Aorta (tissue), 5 donors: ENCODE data around the gene LANCL1. TPM values are rescaled to one million over a fixed set of nuclear protein-coding genes. Genes with fewer than 3 reads are reported as not detected.

Source experiments
- ATAC-seq: fragments of 200-7000 bp; cut with Tn5 transposase; one replicate; pipeline ENCODE4 v1.9.1; 2022; ENCODE audit warnings: moderate library complexity; ENCODE audit not compliant: low FRiP score
- DNase-seq, 2 donors: peaks; one replicate each; pipeline ENCODE4 v3.0.0-alpha.2; 2020
- H3K27ac ChIP-seq, 2 donors: one replicate each; pipeline ENCODE4 v1.5.1; 2013; ENCODE audit warnings: low read length in 2 of 2, mild to moderate bottlenecking in 2 of 2, moderate library complexity in 2 of 2, control low read depth in 1 of 2, inconsistent platforms in 1 of 2, low read depth in 1 of 2
- H3K27me3 ChIP-seq, 2 donors: one replicate each; pipeline ENCODE4 v1.6.1; 2013; ENCODE audit warnings: control low read depth in 1 of 2, low read length in 1 of 2, mild to moderate bottlenecking in 1 of 2, moderate library complexity in 1 of 2; ENCODE audit not compliant: insufficient read depth in 2 of 2, control insufficient read depth in 1 of 2
- H3K36me3 ChIP-seq, 2 donors: one replicate each; pipeline ENCODE4 v1.6.1; 2013; ENCODE audit warnings: control low read depth in 1 of 2, low read length in 1 of 2, mild to moderate bottlenecking in 1 of 2; ENCODE audit not compliant: insufficient read depth in 2 of 2, control insufficient read depth in 1 of 2
- H3K4me1 ChIP-seq, 2 donors: one replicate each; pipeline ENCODE4 v1.6.1; 2013; ENCODE audit warnings: low read length in 2 of 2, control low read depth in 1 of 2, mild to moderate bottlenecking in 1 of 2, moderate library complexity in 1 of 2; ENCODE audit not compliant: insufficient read depth in 2 of 2, control insufficient read depth in 1 of 2
- H3K4me3 ChIP-seq, 2 donors: one replicate each; pipeline ENCODE4 v1.5.1; 2013; ENCODE audit warnings: low read length in 2 of 2, control low read depth in 1 of 2, mild to moderate bottlenecking in 1 of 2
- H3K9me3 ChIP-seq: one replicate; pipeline ENCODE4 v1.6.1; 2013; ENCODE audit warnings: mild to moderate bottlenecking, low read length; ENCODE audit not compliant: control insufficient read depth
- WGBS, 2 donors: extraction: QIAGEN DNeasy Blood & Tissue Kit; methylation state at CpG; one replicate each; pipeline ENCODE4 v1.1.7; 2013; 5-methylcytosine and 5-hydroxymethylcytosine counted together
- intact Hi-C, 2 donors: fragments of 100-400 bp; cut with DNase I; formaldehyde crosslinking; loops; one replicate each; pipeline versions ENCODE4 v1.14.2 to v1.15.0; 2022
- polyA plus RNA-seq, 2 donors: library from polyadenylated mRNA; stranded (reverse); fragments of 200-250 nt; gene quantifications; one replicate each; pipeline ENCODE4 v1.2.3, GENCODE V29; 2013
- total RNA-seq, 2 donors: library from RNA; stranded (reverse); fragmentation: NEBNext Ultra II Directional; extraction: Animal tissue kit (Norgen Biotek cat#: 25700); gene quantifications; one replicate each; pipeline ENCODE4 v1.2.1, GENCODE V29; 2021
- donor health status: healthy with polysubstance abuse.
- donor health status: Bipolar disorder and iron deficiency.
- donor health status: DM: no; HTN: no; CAD: no.
- donor health status: DM: no; HTN: no; CAD: no.
- donor health status: DM: yes; HTN: yes; CAD: no.

The LANCL1 gene
- total and polyA plus RNA-seq, 4 donors: 16.4 to 39.3 (median 28.9) TPM

DNA sequence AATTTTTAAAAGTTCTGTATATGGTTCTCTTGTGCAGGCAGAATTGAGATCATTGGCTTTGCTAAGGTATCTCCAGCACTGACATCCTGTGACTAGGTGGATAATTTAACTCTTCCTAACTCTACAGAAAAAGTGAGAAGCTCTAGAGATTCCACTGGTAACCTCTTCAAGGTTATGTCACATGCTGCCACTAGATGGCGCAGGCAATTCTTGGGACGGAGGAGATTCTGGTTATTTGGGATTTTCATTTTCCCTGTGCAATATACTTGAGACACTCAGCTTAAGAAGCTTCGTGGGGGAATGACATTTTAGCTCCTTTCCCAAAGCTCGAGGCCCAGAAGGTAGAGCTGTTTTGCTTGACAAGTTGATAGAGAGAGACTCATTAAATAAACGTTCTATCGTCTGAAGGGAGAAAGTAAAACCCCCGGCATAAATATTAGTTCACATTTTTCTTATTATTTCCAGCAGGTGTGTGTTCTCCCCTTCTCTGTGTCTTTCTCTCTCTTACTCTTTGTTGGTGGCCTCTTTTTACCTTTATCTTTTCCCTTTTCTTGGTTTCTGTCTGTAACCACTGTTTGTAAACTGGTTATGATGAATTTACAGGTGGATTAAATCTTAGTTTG lies 26.6 kb upstream of the LANCL1 start:
- Histone ChIP-seq H3K4me1 (no peaks in the 10 kb centered on the region), H3K36me3 (no peaks in the 10 kb centered on the region), H3K9me3 (peaks cover 6% of the 10 kb centered on the region), H3K27me3 (no peaks in the 10 kb centered on the region), H3K27ac (no peak overlapping the region), H3K4me3 (peak overlapping the region; percentile 31 to 45)
- peak in 1 of 2 donors; percentile 54 for DNase-seq
- intact Hi-C loops: no loop called here
- peak; percentile 69 for ATAC-seq
- 13 to 14% methylated on average over 7 of the region's 7 CpGs for WGBS, 2 donors

DNA sequence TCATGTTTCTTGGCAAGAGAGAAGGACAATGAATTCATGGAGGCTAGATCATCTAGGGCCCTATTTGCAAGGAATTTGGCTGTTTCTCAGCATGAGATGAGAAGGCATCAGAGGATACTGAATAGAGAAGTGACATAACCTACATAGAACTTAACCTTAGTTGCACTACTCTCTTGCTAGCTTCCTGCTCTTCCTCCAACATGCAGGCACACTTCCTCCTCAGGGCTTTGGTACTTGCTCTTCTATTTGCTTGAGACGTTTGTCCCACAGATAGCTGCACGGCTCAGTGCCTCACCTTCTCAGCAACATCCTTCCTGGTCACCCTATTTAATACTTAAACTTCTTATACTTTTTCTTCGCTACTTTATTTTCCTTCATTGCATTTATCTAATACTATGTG lies 20.0 kb upstream of the LANCL1 start:
- intact Hi-C loops: no loop called here

DNA sequence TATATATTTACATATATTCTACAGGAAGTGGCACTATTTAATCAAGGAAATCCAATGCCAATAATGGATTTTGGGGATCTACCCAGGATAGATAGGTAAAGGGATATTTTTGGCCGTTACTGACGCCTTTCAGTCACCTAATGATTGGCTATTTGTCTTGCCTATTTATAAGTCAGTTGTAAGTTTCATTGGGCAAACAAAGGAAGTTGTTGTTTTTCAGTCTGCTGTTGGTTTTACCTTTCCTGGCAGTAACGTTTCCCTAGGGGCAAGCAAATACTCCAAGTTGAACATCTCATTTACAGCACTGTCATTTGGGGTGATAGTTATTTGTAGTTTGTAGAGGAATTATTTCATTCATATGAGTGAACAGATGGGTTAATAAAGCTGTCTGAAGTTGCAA lies 17.0 kb upstream of the LANCL1 start:
- Histone ChIP-seq H3K36me3 (no peaks in the 10 kb centered on the region), H3K27me3 (no peaks in the 10 kb centered on the region), H3K4me1 (no peaks in the 10 kb centered on the region), H3K27ac (no peak overlapping the region), H3K4me3 (no peak overlapping the region), H3K9me3 (no peaks in the 10 kb centered on the region)
- ATAC-seq (no peak), DNase-seq (no peak)
- 74 to 78% methylated on average over 3 of the region's 3 CpGs for WGBS, 2 donors
- intact Hi-C loops: no loop called here

More for the DNA sequence above, 20.0 kb upstream of the LANCL1 start:
- no peaks in the 10 kb centered on the region for H3K27me3 ChIP-seq
- H3K9me3 ChIP-seq: peaks cover 5% of the 10 kb centered on the region
- no peak for DNase-seq
- WGBS, 2 donors: 72 to 78% methylated on average over 3 of the region's 3 CpGs
- H3K4me3 ChIP-seq: no peak overlapping the region
- ATAC-seq: no peak
- H3K4me1 ChIP-seq: no peaks in the 10 kb centered on the region
- no peaks in the 10 kb centered on the region for H3K36me3 ChIP-seq
- H3K27ac ChIP-seq: no peak overlapping the region

DNA sequence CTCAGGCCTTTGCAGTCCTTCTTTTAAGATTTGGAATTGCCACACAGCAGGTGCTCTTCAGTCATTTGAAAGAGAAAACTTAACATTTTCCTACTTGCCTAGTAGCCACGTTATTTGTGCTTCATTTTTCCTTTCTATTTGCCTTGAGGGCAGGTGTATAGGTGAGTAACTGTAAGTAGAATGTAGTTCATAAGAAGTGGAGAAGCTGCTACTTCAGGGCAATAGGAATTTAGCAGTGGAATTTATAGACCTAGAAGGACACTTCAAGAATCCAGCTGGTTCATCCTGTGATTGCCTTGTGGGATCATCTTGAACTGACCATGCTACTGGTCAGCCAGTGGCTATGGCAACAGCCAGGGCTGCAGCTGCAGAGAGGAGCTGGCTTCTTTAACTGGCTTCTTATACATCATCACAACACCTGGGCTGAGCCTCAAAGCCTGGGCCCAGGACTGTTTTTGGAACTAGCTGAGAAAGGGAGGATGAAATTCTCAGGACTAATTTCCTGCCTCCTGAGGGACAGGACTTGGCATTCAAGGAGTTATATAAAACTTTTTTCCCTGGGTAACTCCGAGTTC lies 5.1 kb upstream of the LANCL1 start:
- intact Hi-C loops: no loop called here
- DNase-seq (no peak), ATAC-seq (no peak)
- peaks cover 2% of the 10 kb centered on the region for H3K9me3 ChIP-seq
- WGBS, 2 donors: 35 to 42% methylated on average over 2 of the region's 2 CpGs
- H3K27me3 ChIP-seq: no peaks in the 10 kb centered on the region
- no peak overlapping the region for H3K27ac ChIP-seq
- no peaks in the 10 kb centered on the region for H3K36me3 ChIP-seq
- H3K4me1 ChIP-seq: no peaks in the 10 kb centered on the region
- H3K4me3 ChIP-seq: no peak overlapping the region

DNA sequence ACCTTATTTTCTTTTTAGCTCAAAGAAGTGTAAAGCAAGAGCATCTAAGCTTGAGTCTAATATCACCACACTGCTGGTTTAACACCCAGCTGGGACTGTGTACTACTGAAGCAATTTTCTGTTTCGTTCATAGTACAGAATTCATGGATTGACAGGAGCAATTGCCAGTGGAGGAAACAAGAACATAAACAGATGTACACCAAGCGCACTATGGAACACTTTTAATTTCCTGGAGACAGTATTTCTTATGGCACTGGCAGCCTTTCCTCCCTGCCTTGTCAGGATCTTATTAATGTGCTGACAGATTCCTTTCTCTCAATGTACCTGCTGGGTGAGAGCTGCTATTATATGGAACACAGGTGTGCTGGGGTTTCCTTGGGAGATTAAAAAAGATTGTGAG lies 4.2 kb upstream of the LANCL1 start:
- ATAC-seq: no peak
- no peak for DNase-seq
- Histone ChIP-seq H3K27ac (no peak overlapping the region), H3K27me3 (no peaks in the 10 kb centered on the region), H3K4me1 (no peaks in the 10 kb centered on the region), H3K9me3 (peaks cover 2% of the 10 kb centered on the region), H3K36me3 (no peaks in the 10 kb centered on the region), H3K4me3 (no peak overlapping the region)
- 89 to 92% methylated on average over 2 of the region's 2 CpGs for WGBS, 2 donors
- intact Hi-C loops: no loop called here

DNA sequence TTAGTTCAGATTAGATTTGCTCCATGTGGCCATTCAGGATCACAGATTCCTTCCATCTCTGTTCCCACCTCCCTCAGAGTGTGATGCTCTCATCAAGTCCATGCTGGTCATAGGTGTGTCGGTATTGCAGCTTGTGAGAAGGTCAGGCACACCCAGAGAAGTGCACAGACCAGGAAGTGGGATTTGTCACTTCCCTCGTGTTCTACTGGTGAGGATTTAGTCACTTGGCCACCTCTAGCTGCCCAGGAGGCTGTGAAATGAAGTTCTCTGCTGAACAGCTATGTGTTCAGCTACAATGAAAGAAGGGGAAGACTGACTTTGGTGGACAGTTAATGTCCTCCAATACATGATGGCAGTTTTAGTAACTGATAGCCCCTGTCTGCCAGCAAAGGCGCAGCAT lies 3.5 kb upstream of the LANCL1 start:
- DNase-seq (no peak), ATAC-seq (no peak)
- no peak overlapping the region for H3K27ac ChIP-seq
- H3K27me3 ChIP-seq: no peaks in the 10 kb centered on the region
- WGBS, 2 donors: 80 to 83% methylated on average over 3 of the region's 3 CpGs
- H3K9me3 ChIP-seq: peaks cover 2% of the 10 kb centered on the region
- H3K4me1 ChIP-seq: no peaks in the 10 kb centered on the region
- H3K4me3 ChIP-seq: no peak overlapping the region
- intact Hi-C loops: no loop called here
- H3K36me3 ChIP-seq: no peaks in the 10 kb centered on the region

DNA sequence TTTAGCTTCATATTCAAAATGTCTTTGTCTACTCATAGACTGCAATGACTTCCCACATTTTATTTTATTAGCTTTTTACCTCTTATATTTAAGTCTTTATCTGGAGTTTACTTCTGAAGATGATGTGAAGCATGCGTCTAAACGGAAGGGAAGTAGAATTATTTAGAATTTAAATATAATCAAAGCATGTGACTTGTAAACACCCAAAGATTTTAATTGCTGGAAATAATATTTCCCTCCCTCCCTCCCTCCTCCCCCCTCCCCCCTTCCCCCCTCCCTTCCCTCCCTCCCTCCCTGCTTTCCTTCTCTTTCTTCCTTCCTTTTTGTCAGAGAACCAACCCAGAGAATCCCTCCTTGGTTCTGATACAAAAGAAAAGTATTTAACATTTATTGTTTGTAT lies 2.1 kb upstream of the LANCL1 start:
- intact Hi-C loops: loop anchor here (5.0 to 10.0 kb wide), 2 partner anchors 251 to 254 kb away; partner anchors contain the start of gene ACADL (in 2 of the 2)
- H3K4me3 ChIP-seq: no peak overlapping the region
- H3K27me3 ChIP-seq: no peaks in the 10 kb centered on the region
- DNase-seq: no peak
- H3K27ac ChIP-seq: no peak overlapping the region
- no peaks in the 10 kb centered on the region for H3K9me3 ChIP-seq
- H3K4me1 ChIP-seq: no peaks in the 10 kb centered on the region
- no peaks in the 10 kb centered on the region for H3K36me3 ChIP-seq
- ATAC-seq: no peak
- 95 to 99% methylated on average over 2 of the region's 2 CpGs for WGBS, 2 donors

DNA sequence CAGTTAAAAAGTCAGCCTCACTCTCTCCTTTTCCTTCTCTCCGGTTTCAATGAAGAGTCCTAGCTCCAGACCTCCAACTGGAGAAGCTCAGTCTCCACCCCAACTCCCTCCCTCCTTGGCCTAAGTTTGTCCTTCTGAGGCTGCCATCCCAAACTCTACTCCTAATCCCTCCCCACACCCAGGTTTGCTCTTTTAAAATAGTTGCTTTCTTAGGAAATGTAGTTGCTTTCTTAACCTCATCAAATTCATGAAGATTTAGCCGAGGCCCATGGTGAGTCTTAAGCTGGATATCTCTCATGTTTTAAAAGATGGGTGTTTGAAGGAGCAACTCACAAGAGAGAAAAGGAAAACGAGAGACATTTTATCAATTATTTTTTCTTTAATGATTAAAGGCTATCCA lies 937 bp upstream of the LANCL1 start:
- H3K4me3 ChIP-seq: peak overlapping the region in 1 of 2 donors; percentile 27
- 49 to 50% methylated on average over 3 of the region's 3 CpGs for WGBS, 2 donors
- no peaks in the 10 kb centered on the region for H3K9me3 ChIP-seq
- no peaks in the 10 kb centered on the region for H3K27me3 ChIP-seq
- no peaks in the 10 kb centered on the region for H3K4me1 ChIP-seq
- DNase-seq (peak in 1 of 2 donors; percentile 48), ATAC-seq (peak; percentile 68)
- no peaks in the 10 kb centered on the region for H3K36me3 ChIP-seq
- peak overlapping the region in 1 of 2 donors; percentile 14 for H3K27ac ChIP-seq
- intact Hi-C loops: loop anchor here (5.0 to 10.0 kb wide), 2 partner anchors 250 to 253 kb away; partner anchors contain the start of gene ACADL (in 2 of the 2)

DNA sequence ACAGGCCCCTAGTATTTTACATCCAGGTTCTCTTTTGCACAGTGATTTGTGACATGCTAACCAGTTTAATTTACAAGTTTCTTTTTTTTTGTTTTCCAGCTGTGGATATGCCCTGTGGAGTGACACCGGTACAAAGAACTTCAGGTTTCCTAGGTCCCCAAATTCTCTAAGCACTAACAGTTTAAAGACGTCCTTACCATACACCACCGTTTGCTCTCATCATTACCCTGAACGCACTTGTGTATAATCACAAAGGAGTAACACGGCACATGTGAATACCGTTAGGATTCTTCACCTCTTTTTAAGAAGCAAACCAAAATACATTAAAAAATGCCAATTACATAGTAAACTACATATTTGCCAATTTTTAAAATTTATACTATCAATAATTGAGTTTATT lies 853 bp downstream of the LANCL1 start:
- Histone ChIP-seq H3K27ac (no peak overlapping the region), H3K4me1 (no peaks in the 10 kb centered on the region), H3K36me3 (peaks cover 0 to 3% of the 10 kb centered on the region in 2 donors), H3K9me3 (no peaks in the 10 kb centered on the region), H3K4me3 (peak overlapping the region; percentile 54 to 88), H3K27me3 (no peaks in the 10 kb centered on the region)
- no peak for DNase-seq
- intact Hi-C loops: loop anchor here (5.0 to 10.0 kb wide), 2 partner anchors 248 to 251 kb away; partner anchors contain the start of gene ACADL (in 2 of the 2)
- 10 to 12% methylated on average over 6 of the region's 6 CpGs for WGBS, 2 donors
- ATAC-seq: no peak
